Transverse colon (tissue), 4 donors: Measurements from ENCODE around the gene SEZ6. TPM values are rescaled to one million over a fixed set of nuclear protein-coding genes. Genes with fewer than 3 reads are reported as not detected.
A peak's percentile ranks its signal among the peaks of the same experiment; 100 is the strongest.

Source experiments
- DNase-seq: peaks from one replicate; pipeline ENCODE4 v3.0.0-alpha.2; 2019
- H3K27ac ChIP-seq, 4 donors: fragments of 200-600 bp; sonication (generic); 2 replicates each; pipeline ENCODE4 v1.5.1; 2016 to 2018; ENCODE audit warnings: inconsistent platforms in 4 of 4
- H3K27me3 ChIP-seq: fragments of 200-600 bp; sonication (generic); 2 replicates; pipeline ENCODE4 v1.5.1; 2017; ENCODE audit warnings: inconsistent platforms
- H3K36me3 ChIP-seq, 4 donors: fragments of 200-600 bp; sonication (generic); 2 replicates each; pipeline ENCODE4 v1.5.1; 2017 to 2019; ENCODE audit warnings: inconsistent platforms in 4 of 4
- H3K4me1 ChIP-seq, 4 donors: fragments of 200-600 bp; sonication (generic); 2 replicates each; pipeline ENCODE4 v1.5.1; 2017 to 2020; ENCODE audit warnings: inconsistent platforms in 4 of 4
- H3K4me3 ChIP-seq, 4 donors: fragments of 200-600 bp; sonication (generic); 1 replicate in 1 of 4; 2 replicates in 3 of 4; pipeline versions ENCODE4 v1.5.1 to v1.6.1; 2017 to 2019; ENCODE audit warnings: inconsistent platforms in 4 of 4
- H3K9me3 ChIP-seq, 2 donors: fragments of 200-600 bp; sonication (generic); 2 replicates each; pipeline ENCODE4 v1.5.1; 2017 to 2019; ENCODE audit warnings: inconsistent platforms in 2 of 2
- EP300 ChIP-seq: sonication (generic); formaldehyde crosslinking; IDR thresholded peaks from one replicate; pipeline ENCODE4 v1.6.1; 2017; ENCODE audit warnings: antibody characterized with exemption, low read depth
- POLR2A ChIP-seq: fragments of 450-650 bp; IDR thresholded peaks from one replicate; pipeline ENCODE4 v1.6.1; 2016; ENCODE audit warnings: antibody characterized with exemption, mild to moderate bottlenecking, moderate library complexity
- POLR2AphosphoS5 ChIP-seq, 3 donors: sonication (generic); formaldehyde crosslinking; IDR thresholded peaks; one replicate each; pipeline ENCODE4 v1.6.1; 2016; ENCODE audit warnings: antibody characterized with exemption in 3 of 3
- WGBS, 2 donors: methylation state at CpG; one replicate each; pipeline ENCODE4 v1.1.5; 2018; ENCODE audit warnings: low coverage in 1 of 2; 5-methylcytosine and 5-hydroxymethylcytosine counted together
- in situ Hi-C, 4 donors: fragments of 200-750 bp; cut with MboI; loops; one replicate each; pipeline versions ENCODE4 v1.15.0 to v1.15.1; 2017; ENCODE audit warnings: low sequenced_read_pairs in 3 of 4, low pct_ligation_motif_present in 1 of 4, low pct_unique_long_range_greater_than_20kb in 1 of 4
- intact Hi-C: fragments of 100-400 bp; cut with DNase I; formaldehyde crosslinking; loops from one replicate; pipeline ENCODE4 v1.15.1; 2023; ENCODE audit warnings: low total_unique reads
- total RNA-seq, 4 donors: library from RNA; depleted of rRNA; stranded (reverse); fragments of >200 nt; gene quantifications; one replicate each; pipeline ENCODE4 v1.1.0, GENCODE V29; 2016
- TF ChIP-seq, protein P1 (sequence below), 5 experiments: fragments of 200-600 bp in 3 of 5; fragments of 450-650 bp in 2 of 5; sonication (generic) in 3 of 5; IDR thresholded peaks; 1 replicate in 2 of 5; 2 replicates in 3 of 5; pipeline ENCODE4 v1.5.1; 2016 to 2017; ENCODE audit warnings: antibody characterized with exemption in 5 of 5, inconsistent platforms in 3 of 5, mild to moderate bottlenecking in 2 of 5, moderate library complexity in 1 of 5

Gene SEZ6
- total RNA-seq, 4 donors from 2014 or later = 0.14 TPM; not detected in 3

DNA sequence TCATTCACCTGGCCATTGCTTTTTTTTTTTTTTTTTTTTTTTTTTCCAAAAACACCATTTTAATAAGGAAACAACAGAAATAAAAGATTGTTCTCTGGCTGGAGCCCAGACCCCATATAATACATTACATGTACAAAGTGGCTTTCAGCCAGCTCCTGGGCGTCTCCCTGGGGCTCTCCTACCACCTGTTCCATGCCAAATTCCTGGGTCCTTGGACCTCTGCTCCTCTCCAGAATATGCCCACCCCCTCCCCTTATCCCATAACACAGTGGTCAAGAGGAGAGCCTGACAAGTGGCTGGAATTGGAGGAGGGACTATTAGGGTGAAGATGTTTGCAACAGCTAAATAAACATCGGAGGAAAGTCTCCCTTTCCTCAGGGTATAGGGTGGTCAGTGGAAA lies 50.9 kb downstream of the SEZ6 start:
- no peak for DNase-seq
- Histone ChIP-seq H3K9me3 (no peaks in the 10 kb centered on the region), H3K36me3 (no peaks in the 10 kb centered on the region), H3K4me3 (no peak overlapping the region), H3K4me1 (peaks cover 0 to 9% (median 7%) of the 10 kb centered on the region in 4 donors), H3K27ac (no peak overlapping the region), H3K27me3 (no peaks in the 10 kb centered on the region)
- 0 to 74% methylated on average over 1 to 2 of the region's 2 CpGs for WGBS, 2 donors
- no peak for TF ChIP-seq POLR2A
- TF ChIP-seq EP300 = no peak
- TF ChIP-seq, protein P1, sequence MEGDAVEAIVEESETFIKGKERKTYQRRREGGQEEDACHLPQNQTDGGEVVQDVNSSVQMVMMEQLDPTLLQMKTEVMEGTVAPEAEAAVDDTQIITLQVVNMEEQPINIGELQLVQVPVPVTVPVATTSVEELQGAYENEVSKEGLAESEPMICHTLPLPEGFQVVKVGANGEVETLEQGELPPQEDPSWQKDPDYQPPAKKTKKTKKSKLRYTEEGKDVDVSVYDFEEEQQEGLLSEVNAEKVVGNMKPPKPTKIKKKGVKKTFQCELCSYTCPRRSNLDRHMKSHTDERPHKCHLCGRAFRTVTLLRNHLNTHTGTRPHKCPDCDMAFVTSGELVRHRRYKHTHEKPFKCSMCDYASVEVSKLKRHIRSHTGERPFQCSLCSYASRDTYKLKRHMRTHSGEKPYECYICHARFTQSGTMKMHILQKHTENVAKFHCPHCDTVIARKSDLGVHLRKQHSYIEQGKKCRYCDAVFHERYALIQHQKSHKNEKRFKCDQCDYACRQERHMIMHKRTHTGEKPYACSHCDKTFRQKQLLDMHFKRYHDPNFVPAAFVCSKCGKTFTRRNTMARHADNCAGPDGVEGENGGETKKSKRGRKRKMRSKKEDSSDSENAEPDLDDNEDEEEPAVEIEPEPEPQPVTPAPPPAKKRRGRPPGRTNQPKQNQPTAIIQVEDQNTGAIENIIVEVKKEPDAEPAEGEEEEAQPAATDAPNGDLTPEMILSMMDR (IDR thresholded peaks at IDR 0.05) = no peak
- TF ChIP-seq POLR2AphosphoS5 (IDR thresholded peaks at IDR 0.05) = no peak
- intact Hi-C loops (loop anchor here (5.0 to 10.0 kb wide), 2 partner anchors 53 to 230 kb away; partner anchors contain the start of genes DHRS13, NEK8 and TLCD1), in situ Hi-C loops (no loop called here)

DNA sequence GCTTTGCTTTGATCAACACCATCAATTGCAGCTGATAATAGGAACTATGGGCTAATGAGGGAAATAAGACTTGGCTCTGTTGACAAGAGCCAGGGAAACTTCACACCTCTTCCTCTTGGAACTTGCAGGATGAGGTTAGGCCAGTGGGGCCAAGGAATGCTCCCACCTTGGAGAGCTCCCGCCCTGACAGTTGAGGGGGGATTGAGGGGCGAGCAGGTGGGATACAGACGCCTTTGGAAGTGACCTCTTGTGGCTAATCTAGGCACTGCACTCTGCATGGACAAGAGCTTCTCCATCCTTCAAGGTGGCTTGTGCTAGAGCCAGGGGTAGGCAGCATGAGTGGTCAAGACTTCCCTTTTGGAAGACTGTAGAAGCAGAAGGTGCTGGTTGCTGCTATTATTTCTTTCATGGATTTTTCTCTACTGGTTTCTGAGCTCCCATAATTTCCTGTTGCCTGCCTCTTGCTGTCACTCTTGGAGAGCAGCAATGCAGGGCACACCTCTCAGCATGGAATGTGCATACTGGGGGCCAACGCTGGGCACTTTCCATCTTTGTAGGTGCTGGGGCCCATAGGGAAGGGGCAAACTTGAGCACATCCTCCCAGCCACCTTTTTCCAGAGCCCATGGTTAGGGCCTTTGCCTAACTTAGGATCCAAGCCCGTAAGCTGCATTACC lies 52.3 kb downstream of the SEZ6 start:
- no peak for TF ChIP-seq POLR2A
- TF ChIP-seq, protein P1 (IDR thresholded peaks at IDR 0.05) = peak; percentile 77 to 89 (median 81)
- no peaks in the 10 kb centered on the region for H3K36me3 ChIP-seq
- intact Hi-C loops = loop anchor here (5.0 to 10.0 kb wide), 2 partner anchors 51 to 229 kb away; partner anchors contain the start of genes DHRS13, NEK8 and TLCD1
- H3K4me3 ChIP-seq = no peak overlapping the region
- H3K27ac ChIP-seq = peak overlapping the region; percentile 98 to 99 (median 98)
- no peaks in the 10 kb centered on the region for H3K27me3 ChIP-seq
- 20 to 37% methylated on average over 1 to 5 of the region's 5 CpGs for WGBS, 2 donors
- DNase-seq = peak; percentile 51
- peaks cover 0 to 13% (median 8%) of the 10 kb centered on the region in 4 donors for H3K4me1 ChIP-seq
- in situ Hi-C loops = no loop called here
- no peaks in the 10 kb centered on the region for H3K9me3 ChIP-seq

DNA sequence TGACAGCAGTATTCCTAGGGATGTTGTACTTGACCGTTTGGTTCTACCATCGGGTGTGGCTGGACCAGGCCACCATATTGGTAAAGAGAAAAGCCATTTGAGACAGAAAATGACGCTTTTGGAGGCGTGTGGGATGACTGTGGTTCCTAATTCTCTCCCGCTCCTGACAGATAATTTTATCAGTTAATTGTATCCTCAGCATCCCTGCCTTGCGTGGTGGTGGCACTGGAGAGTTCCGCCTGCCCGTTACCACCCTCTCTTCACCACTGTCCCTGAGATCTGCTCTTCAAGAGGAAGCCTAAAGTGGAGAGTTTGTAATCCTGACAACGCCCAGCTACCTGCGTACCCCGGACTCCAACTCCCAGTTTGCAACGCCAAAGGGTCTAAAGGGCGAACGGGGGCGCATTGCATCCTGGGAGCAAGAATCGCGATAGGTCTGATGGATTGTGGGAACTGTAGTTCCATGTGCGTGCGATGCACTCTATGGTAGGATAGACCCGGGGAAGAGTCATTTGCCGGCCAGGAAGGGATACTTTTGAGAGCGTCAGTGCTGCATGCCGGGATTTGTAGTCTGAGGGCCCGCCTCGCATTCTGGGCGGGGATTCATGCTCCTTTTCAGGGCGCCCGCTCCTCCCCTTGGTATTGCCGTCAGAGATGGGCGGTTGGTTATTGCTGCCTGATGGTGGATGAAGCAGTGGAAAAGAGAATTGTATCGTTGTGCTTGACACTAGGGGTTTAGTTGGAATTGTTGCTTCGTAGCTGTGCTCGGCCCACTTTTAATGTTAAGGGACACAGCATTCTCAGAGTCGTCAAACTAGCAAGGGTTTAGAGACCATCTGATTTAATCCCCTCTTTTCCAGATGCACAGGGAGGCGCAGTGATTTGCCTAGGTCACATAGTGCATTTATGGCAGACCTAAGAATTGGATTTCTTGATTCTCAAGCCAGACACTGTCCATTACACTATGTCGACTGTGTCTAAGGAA lies 53.5 kb downstream of the SEZ6 start:
- no peaks in the 10 kb centered on the region for H3K36me3 ChIP-seq
- TF ChIP-seq POLR2AphosphoS5 (IDR thresholded peaks at IDR 0.05) = peak; percentile 68 to 80 (median 69)
- TF ChIP-seq, protein P1 (IDR thresholded peaks at IDR 0.05) = peak in 1 of 5 experiments; percentile 17
- TF ChIP-seq EP300 = no peak
- peak; percentile 80 for TF ChIP-seq POLR2A
- H3K27ac ChIP-seq = peak overlapping the region; percentile 98 to 99 (median 98)
- no peaks in the 10 kb centered on the region for H3K9me3 ChIP-seq
- H3K4me1 ChIP-seq = peaks cover 11 to 25% (median 21%) of the 10 kb centered on the region in 4 donors
- DNase-seq = peak; percentile 98
- WGBS, 2 donors = 4 to 7% methylated on average over 9 to 36 of the region's 36 CpGs
- peak overlapping the region; percentile 52 to 99 (median 70) for H3K4me3 ChIP-seq
- in situ Hi-C loops (no loop called here), intact Hi-C loops (loop anchor here (5.0 to 10.0 kb wide), 2 partner anchors 50 to 227 kb away; partner anchors contain the start of genes DHRS13, NEK8 and TLCD1)
- no peaks in the 10 kb centered on the region for H3K27me3 ChIP-seq
